PC-9 (cell line): ENCODE results near the gene ZDHHC19.

ENCODE experiments used
- CTCF ChIP-seq: fragments of 200-600 bp; sonication (generic); conservative IDR thresholded peaks from 2 replicates; pipeline ENCODE4 v1.6.1; 2017; ENCODE audit warnings: mixed run types, antibody characterized with exemption, mild to moderate bottlenecking, moderate library complexity
- EZH2 ChIP-seq: fragments of 200-600 bp; sonication (generic); IDR thresholded peaks from 2 replicates; pipeline ENCODE4 v1.8.0; 2017; ENCODE audit warnings: antibody characterized with exemption, low read depth

- TF ChIP-seq CTCF, result no peak
- no peak for TF ChIP-seq EZH2
These were observed 41.4 kb downstream of the ZDHHC19 start for GRCh38 chr3:196169836-196170240.
